Esophagus muscularis mucosa (tissue), 3 donors: ENCODE data around the gene ACOT12.

Source experiments
- POLR2A ChIP-seq: fragments of 450-650 bp; IDR thresholded peaks from one replicate; pipeline ENCODE4 v1.6.1; 2017; ENCODE audit warnings: antibody characterized with exemption, moderate library complexity, mild to moderate bottlenecking, low read depth
- POLR2AphosphoS5 ChIP-seq, 2 donors: sonication (generic); formaldehyde crosslinking; IDR thresholded peaks; one replicate each; pipeline ENCODE4 v1.6.1; 2017; ENCODE audit warnings: antibody characterized with exemption in 2 of 2
- TF ChIP-seq, protein P1 (sequence below), 3 experiments: fragments of 200-600 bp in 2 of 3; fragments of 450-650 bp in 1 of 3; sonication (generic) in 2 of 3; IDR thresholded peaks; one replicate each; pipeline ENCODE4 v1.5.1; 2017 to 2019; ENCODE audit warnings: antibody characterized with exemption in 3 of 3, mild to moderate bottlenecking in 2 of 3, moderate library complexity in 1 of 3

GRCh38 chr5:81393783-81394718 lies at the start of gene ACOT12:
- no peak for TF ChIP-seq POLR2AphosphoS5 (IDR thresholded peaks at IDR 0.05)
- no peak for TF ChIP-seq POLR2A
- TF ChIP-seq, protein P1, sequence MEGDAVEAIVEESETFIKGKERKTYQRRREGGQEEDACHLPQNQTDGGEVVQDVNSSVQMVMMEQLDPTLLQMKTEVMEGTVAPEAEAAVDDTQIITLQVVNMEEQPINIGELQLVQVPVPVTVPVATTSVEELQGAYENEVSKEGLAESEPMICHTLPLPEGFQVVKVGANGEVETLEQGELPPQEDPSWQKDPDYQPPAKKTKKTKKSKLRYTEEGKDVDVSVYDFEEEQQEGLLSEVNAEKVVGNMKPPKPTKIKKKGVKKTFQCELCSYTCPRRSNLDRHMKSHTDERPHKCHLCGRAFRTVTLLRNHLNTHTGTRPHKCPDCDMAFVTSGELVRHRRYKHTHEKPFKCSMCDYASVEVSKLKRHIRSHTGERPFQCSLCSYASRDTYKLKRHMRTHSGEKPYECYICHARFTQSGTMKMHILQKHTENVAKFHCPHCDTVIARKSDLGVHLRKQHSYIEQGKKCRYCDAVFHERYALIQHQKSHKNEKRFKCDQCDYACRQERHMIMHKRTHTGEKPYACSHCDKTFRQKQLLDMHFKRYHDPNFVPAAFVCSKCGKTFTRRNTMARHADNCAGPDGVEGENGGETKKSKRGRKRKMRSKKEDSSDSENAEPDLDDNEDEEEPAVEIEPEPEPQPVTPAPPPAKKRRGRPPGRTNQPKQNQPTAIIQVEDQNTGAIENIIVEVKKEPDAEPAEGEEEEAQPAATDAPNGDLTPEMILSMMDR (IDR thresholded peaks at IDR 0.05): no peak
